Measurements from ENCODE around the gene PCYT2. TPM values are rescaled to one million over a fixed set of nuclear protein-coding genes. Genes with fewer than 3 reads are reported as not detected.
A peak's percentile ranks its signal among the peaks of the same experiment; 100 is the strongest.

Gene PCYT2
- total and polyA plus RNA-seq, 9 of the 15 experiments (the other 6 are each of a cell fraction or from before 2014, with no cell fraction given): 0.92 to 134 (median 82.5) TPM

- no peak for TF ChIP-seq ETS2 (tag; IDR thresholded peaks at IDR 0.05; ENCODE audit: borderline replicate concordance, poor library complexity, severe bottlenecking)
- TF ChIP-seq XRCC5 (IDR thresholded peaks at IDR 0.05; ENCODE audit: low read depth, low read length): peak; percentile 62; the same call in 1 of the 2 replicates
- no peak for TF ChIP-seq ZNF277 (CRISPR knock-in tag; IDR thresholded peaks at IDR 0.05; ENCODE audit: borderline replicate concordance)
- peak; percentile 33; the same call in 1 of the 2 replicates for TF ChIP-seq DPF2 (IDR thresholded peaks at IDR 0.05)
- TF ChIP-seq NCOR1 (IDR thresholded peaks at IDR 0.05): peak; percentile 60; the same call in 1 of the 2 replicates
- no peak for TF ChIP-seq RAD51 (IDR thresholded peaks at IDR 0.05; ENCODE audit: borderline replicate concordance, low read depth)
- TF ChIP-seq TBL1XR1 (IDR thresholded peaks at IDR 0.05; ENCODE audit: low read length in 2 of 2): 0 out of 4 replicates have a peak, but pooled peaks have one; percentile 21 to 47
- TF ChIP-seq MYNN (IDR thresholded peaks at IDR 0.05): peak; percentile 10; the same call in 1 of the 2 replicates
- no peak for TF ChIP-seq MYNN (CRISPR knock-in tag; IDR thresholded peaks at IDR 0.05)
- TF ChIP-seq, protein P1, sequence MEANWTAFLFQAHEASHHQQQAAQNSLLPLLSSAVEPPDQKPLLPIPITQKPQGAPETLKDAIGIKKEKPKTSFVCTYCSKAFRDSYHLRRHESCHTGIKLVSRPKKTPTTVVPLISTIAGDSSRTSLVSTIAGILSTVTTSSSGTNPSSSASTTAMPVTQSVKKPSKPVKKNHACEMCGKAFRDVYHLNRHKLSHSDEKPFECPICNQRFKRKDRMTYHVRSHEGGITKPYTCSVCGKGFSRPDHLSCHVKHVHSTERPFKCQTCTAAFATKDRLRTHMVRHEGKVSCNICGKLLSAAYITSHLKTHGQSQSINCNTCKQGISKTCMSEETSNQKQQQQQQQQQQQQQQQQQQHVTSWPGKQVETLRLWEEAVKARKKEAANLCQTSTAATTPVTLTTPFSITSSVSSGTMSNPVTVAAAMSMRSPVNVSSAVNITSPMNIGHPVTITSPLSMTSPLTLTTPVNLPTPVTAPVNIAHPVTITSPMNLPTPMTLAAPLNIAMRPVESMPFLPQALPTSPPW (CRISPR knock-in tag; IDR thresholded peaks at IDR 0.05): peak; percentile 45
- TF ChIP-seq CTBP1 (IDR thresholded peaks at IDR 0.05; ENCODE audit: borderline replicate concordance): 0 out of 2 replicates have a peak, but pooled peaks have one; percentile 12
- TF ChIP-seq CBFA2T3 (IDR thresholded peaks at IDR 0.05): peak; percentile 77
- peak; percentile 57; the same call in 1 of the 2 replicates for TF ChIP-seq ARID3A (IDR thresholded peaks at IDR 0.05; ENCODE audit: borderline replicate concordance, low read depth, low read length)
- no peak for TF ChIP-seq USF2 (CRISPR knock-in tag; IDR thresholded peaks at IDR 0.05)
- TF ChIP-seq, protein P2, sequence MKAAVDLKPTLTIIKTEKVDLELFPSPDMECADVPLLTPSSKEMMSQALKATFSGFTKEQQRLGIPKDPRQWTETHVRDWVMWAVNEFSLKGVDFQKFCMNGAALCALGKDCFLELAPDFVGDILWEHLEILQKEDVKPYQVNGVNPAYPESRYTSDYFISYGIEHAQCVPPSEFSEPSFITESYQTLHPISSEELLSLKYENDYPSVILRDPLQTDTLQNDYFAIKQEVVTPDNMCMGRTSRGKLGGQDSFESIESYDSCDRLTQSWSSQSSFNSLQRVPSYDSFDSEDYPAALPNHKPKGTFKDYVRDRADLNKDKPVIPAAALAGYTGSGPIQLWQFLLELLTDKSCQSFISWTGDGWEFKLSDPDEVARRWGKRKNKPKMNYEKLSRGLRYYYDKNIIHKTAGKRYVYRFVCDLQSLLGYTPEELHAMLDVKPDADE (conservative IDR thresholded peaks at IDR 0.05; ENCODE audit: control insufficient read depth, low read depth, low read length): no peak
Observed at GRCh38 chr17:81932333-81932983, 21.3 kb upstream of the PCYT2 start (continued).
